ENCODE data around the gene STK25. TPM values are rescaled to one million over a fixed set of nuclear protein-coding genes. Genes with fewer than 3 reads are reported as not detected.

The STK25 gene
- polyA plus RNA-seq, 2 of the 4 experiments (the other 2 are of a cell fraction): 101 to 138 TPM

- POLR2A ChIA-PET: no interaction called here
- ATAC-seq (peak; percentile 18; a peak in 3 of 6 replicates), DNase-seq (ENCODE audit: low read depth in 1 of 2, low spot score in 1 of 2) (no peak), FAIRE-seq (no peak)
- CTCF ChIA-PET: interaction anchor here (0.9 to 1.3 kb wide), 2 partner anchors 13 to 169 kb away, joined by 3 read pairs; no protein-coding TSS in a partner anchor
- Histone ChIP-seq H3K4me3 (no peak overlapping the region), H3K27ac (no peak overlapping the region), H3K4me2 (no peak overlapping the region), H3K4me1 (no peaks in the 10 kb centered on the region), H3K9me3 (no peaks in the 10 kb centered on the region)
- WGBS (ENCODE audit: missing lambda C conversion rate): 86% methylated on average over 14 of the region's 16 CpGs
- no peak for TF ChIP-seq FOSB (CRISPR knock-in tag; IDR thresholded peaks at IDR 0.05)
- TF ChIP-seq, protein P1, sequence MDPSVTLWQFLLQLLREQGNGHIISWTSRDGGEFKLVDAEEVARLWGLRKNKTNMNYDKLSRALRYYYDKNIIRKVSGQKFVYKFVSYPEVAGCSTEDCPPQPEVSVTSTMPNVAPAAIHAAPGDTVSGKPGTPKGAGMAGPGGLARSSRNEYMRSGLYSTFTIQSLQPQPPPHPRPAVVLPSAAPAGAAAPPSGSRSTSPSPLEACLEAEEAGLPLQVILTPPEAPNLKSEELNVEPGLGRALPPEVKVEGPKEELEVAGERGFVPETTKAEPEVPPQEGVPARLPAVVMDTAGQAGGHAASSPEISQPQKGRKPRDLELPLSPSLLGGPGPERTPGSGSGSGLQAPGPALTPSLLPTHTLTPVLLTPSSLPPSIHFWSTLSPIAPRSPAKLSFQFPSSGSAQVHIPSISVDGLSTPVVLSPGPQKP (IDR thresholded peaks at IDR 0.05; ENCODE audit: low read depth, low read length): no peak
- no peak for TF ChIP-seq RNF2 (IDR thresholded peaks at IDR 0.05; ENCODE audit: borderline replicate concordance, low read depth)
- no peak for TF ChIP-seq EHF (CRISPR knock-in tag; IDR thresholded peaks at IDR 0.05)
Observed at GRCh38 chr2:241490825-241491506, 17.4 kb downstream of the STK25 start.

DNA sequence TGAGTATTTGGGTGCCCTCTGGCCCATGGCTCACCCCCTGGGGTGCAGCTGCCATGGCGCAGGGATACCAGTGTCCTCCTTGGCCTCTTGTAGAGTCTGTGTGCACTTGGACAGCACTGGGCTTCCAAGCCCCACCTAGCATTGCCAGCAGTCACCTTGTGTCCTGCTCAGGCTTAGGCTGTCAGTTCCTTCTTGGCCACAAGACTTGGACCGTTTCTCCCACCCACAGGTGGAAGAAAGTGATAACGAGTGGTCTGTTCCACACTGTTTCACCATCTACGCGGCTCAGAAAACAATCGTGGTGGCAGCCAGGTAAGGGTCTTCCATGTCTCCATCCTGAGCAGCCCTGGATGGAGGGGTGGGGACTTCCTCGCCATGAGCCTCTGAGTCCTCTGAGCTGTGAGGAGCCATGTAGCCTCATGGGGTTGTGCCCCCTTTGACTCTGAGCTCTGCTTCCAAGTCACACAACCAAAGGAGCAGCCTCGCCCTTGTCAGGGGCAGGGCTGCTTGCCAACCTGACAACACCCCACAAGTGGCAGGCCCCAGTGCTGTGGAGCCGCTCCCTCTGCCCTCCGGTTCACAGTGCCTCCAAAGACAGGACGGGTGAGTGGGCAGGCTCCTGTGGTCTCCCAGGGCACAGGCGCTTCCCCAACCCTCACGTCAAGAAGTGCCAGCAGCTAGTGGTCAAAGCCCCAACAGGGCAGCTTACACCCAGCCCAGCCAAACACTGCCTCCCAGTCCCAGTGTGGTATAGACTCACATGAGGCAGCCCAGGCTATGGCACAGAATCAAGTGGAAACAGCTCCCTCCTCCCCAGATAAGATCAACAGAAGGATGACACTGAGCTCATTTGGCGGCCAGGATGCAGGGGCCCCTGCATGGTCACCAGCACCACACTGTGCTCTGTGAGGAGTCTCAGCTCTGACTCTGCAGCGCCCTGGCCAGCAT, 18.4 kb downstream of the STK25 start:
- no peaks in the 10 kb centered on the region for H3K9me3 ChIP-seq
- no peak for DNase-seq (ENCODE audit: low read depth in 1 of 2, low spot score in 1 of 2)
- WGBS (ENCODE audit: missing lambda C conversion rate): 87% methylated on average over 8 of the region's 15 CpGs
- CTCF ChIA-PET: interaction anchor here (0.9 kb wide), 1 partner anchor 169 kb away, joined by 3 read pairs; no protein-coding TSS in a partner anchor
- no peaks in the 10 kb centered on the region for H3K4me1 ChIP-seq
- no peak overlapping the region for H3K4me2 ChIP-seq
- TF ChIP-seq RFX5 (IDR thresholded peaks at IDR 0.05) (no peak), CHD4 (IDR thresholded peaks at IDR 0.05; ENCODE audit: borderline replicate concordance) (no peak), EP300 (IDR thresholded peaks at IDR 0.05) (no peak), CHD2 (IDR thresholded peaks at IDR 0.05; ENCODE audit: low read length, partially characterized antibody) (no peak), MAZ (IDR thresholded peaks at IDR 0.05; ENCODE audit: borderline replicate concordance, low read depth, low read length) (no peak)
- TF ChIP-seq, protein P1 (IDR thresholded peaks at IDR 0.05; ENCODE audit: low read depth, low read length): no peak
- POLR2A ChIA-PET: no interaction called here
- H3K27ac ChIP-seq: no peak overlapping the region
- ATAC-seq: peak in 1 of 2 experiments; percentile 21; a peak in 3 of 6 replicates
- no peak for FAIRE-seq
- no peak overlapping the region for H3K4me3 ChIP-seq

GRCh38 chr2:241489088-241489487, 19.3 kb downstream of the STK25 start:
- CTCF ChIA-PET: no interaction called here

More at GRCh38 chr2:241489088-241489487, 19.3 kb downstream of the STK25 start:
- POLR2A ChIA-PET: no interaction called here
- Histone ChIP-seq H3K4me1 (no peaks in the 10 kb centered on the region), H3K9me3 (no peaks in the 10 kb centered on the region), H3K4me3 (no peak overlapping the region), H3K4me2 (no peak overlapping the region), H3K27ac (no peak overlapping the region)
- ATAC-seq (no peak), FAIRE-seq (no peak), DNase-seq (ENCODE audit: low read depth in 1 of 2, low spot score in 1 of 2) (no peak)
- WGBS (ENCODE audit: missing lambda C conversion rate): 96% methylated on average over 3 of the region's 3 CpGs
- TF ChIP-seq CBX8 (IDR thresholded peaks at IDR 0.05): no peak
- TF ChIP-seq, protein P2, sequence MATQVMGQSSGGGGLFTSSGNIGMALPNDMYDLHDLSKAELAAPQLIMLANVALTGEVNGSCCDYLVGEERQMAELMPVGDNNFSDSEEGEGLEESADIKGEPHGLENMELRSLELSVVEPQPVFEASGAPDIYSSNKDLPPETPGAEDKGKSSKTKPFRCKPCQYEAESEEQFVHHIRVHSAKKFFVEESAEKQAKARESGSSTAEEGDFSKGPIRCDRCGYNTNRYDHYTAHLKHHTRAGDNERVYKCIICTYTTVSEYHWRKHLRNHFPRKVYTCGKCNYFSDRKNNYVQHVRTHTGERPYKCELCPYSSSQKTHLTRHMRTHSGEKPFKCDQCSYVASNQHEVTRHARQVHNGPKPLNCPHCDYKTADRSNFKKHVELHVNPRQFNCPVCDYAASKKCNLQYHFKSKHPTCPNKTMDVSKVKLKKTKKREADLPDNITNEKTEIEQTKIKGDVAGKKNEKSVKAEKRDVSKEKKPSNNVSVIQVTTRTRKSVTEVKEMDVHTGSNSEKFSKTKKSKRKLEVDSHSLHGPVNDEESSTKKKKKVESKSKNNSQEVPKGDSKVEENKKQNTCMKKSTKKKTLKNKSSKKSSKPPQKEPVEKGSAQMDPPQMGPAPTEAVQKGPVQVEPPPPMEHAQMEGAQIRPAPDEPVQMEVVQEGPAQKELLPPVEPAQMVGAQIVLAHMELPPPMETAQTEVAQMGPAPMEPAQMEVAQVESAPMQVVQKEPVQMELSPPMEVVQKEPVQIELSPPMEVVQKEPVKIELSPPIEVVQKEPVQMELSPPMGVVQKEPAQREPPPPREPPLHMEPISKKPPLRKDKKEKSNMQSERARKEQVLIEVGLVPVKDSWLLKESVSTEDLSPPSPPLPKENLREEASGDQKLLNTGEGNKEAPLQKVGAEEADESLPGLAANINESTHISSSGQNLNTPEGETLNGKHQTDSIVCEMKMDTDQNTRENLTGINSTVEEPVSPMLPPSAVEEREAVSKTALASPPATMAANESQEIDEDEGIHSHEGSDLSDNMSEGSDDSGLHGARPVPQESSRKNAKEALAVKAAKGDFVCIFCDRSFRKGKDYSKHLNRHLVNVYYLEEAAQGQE (IDR thresholded peaks at IDR 0.05): no peak
- TF ChIP-seq, protein P1 (IDR thresholded peaks at IDR 0.05; ENCODE audit: low read depth, low read length): no peak
- no peak for TF ChIP-seq RAD21 (conservative IDR thresholded peaks at IDR 0.05 in 1 of 2, IDR thresholded peaks at IDR 0.05 in 1 of 2)
- no peak for TF ChIP-seq MAFK (IDR thresholded peaks at IDR 0.05; ENCODE audit: partially characterized antibody)
- no peak for TF ChIP-seq ZFP36 (IDR thresholded peaks at IDR 0.05; ENCODE audit: borderline replicate concordance, partially characterized antibody)
- TF ChIP-seq FOSB (CRISPR knock-in tag; IDR thresholded peaks at IDR 0.05): no peak

Data from A549 (cell line).